ENCODE results near the gene ARX.
A peak's percentile ranks its signal among the peaks of the same experiment; 100 is the strongest.

Gene ARX

GRCh38 chrX:25023908-25024307, 8.1 kb upstream of the ARX start:
- no peak for DNase-seq (ENCODE audit: low read depth)
- H3K4me3 ChIP-seq (ENCODE audit: low read depth, low read length) = no peak overlapping the region
- no peak for TF ChIP-seq CTCF (IDR thresholded peaks at IDR 0.05; ENCODE audit: low read depth, low read length, missing control alignments)

- H3K4me3 ChIP-seq (ENCODE audit: low read depth, low read length) = no peak overlapping the region
- no peak for DNase-seq (ENCODE audit: low read depth)
Measured at GRCh38 chrX:25022499-25023325, 6.9 kb upstream of the ARX start.

GRCh38 chrX:25020905-25021449, 5.2 kb upstream of the ARX start:
- DNase-seq (ENCODE audit: low read depth) = no peak
- H3K4me3 ChIP-seq (ENCODE audit: low read depth, low read length) = no peak overlapping the region
- peak; percentile 71 for TF ChIP-seq CTCF (IDR thresholded peaks at IDR 0.05; ENCODE audit: low read depth, low read length, missing control alignments)

More at GRCh38 chrX:25022499-25023325, 6.9 kb upstream of the ARX start:
- TF ChIP-seq CTCF (IDR thresholded peaks at IDR 0.05; ENCODE audit: low read depth, low read length, missing control alignments) = peak; percentile 8

GRCh38 chrX:25020391-25020904, 4.7 kb upstream of the ARX start:
- no peak for DNase-seq (ENCODE audit: low read depth)
- H3K4me3 ChIP-seq (ENCODE audit: low read depth, low read length) = no peak overlapping the region
- TF ChIP-seq CTCF (IDR thresholded peaks at IDR 0.05; ENCODE audit: low read depth, low read length, missing control alignments) = no peak

GRCh38 chrX:25019707-25020390, 4.1 kb upstream of the ARX start:
- no peak for DNase-seq (ENCODE audit: low read depth)
- no peak overlapping the region for H3K4me3 ChIP-seq (ENCODE audit: low read depth, low read length)
- TF ChIP-seq CTCF (IDR thresholded peaks at IDR 0.05; ENCODE audit: low read depth, low read length, missing control alignments) = no peak

- H3K4me3 ChIP-seq (ENCODE audit: low read depth, low read length) = no peak overlapping the region
- TF ChIP-seq CTCF (IDR thresholded peaks at IDR 0.05; ENCODE audit: low read depth, low read length, missing control alignments) = no peak
- no peak for DNase-seq (ENCODE audit: low read depth)
Measured at GRCh38 chrX:25018682-25019081, 2.9 kb upstream of the ARX start.

Data from GM12864 (cell line).